H1 (cell line): ENCODE measurements around the gene MYH11. TPM values are rescaled to one million over a fixed set of nuclear protein-coding genes. Genes with fewer than 3 reads are reported as not detected.

Experiments
- CTCF ChIA-PET: fragments of 300-600 bp; sonication (Branson Sonifier 250); formaldehyde crosslinking; loops from one replicate; lab custom pipeline; 2021; ENCODE audit not compliant: partially characterized antibody; lab: Charles Lee
- POLR2A ChIA-PET: fragments of 300-600 bp; sonication (Branson Sonifier 250); formaldehyde crosslinking; loops from one replicate; lab custom pipeline; 2021; ENCODE audit warnings: inconsistent platforms; ENCODE audit not compliant: partially characterized antibody; lab: Charles Lee
- DNase-seq, 2 experiments: peaks; one replicate each; pipeline versions ENCODE4 v3.0.0 to v3.0.0-alpha.2; 2010 to 2022; ENCODE audit warnings: low spot score in 2 of 2, low read depth in 1 of 2, mixed read lengths in 1 of 2
- FAIRE-seq: peaks from 2 replicates; lab custom pipeline; 2011; peaks lifted over from hg19 to GRCh38; lab: Jason Lieb, UNC
- H2AFZ ChIP-seq: 2 replicates; pipeline ENCODE4 v1.8.1; 2012; ENCODE audit warnings: low read length, inconsistent platforms
- H2AK5ac ChIP-seq: 2 replicates; pipeline ENCODE4 v1.6.1; 2013; ENCODE audit warnings: low read depth, low read length
- H2BK120ac ChIP-seq: replicated peaks from 2 replicates; pipeline ENCODE3; 2013; ENCODE audit warnings: low read depth, low read length, inconsistent platforms
- H2BK12ac ChIP-seq: 2 replicates; pipeline ENCODE4 v1.6.1; 2013; ENCODE audit warnings: low read depth, low read length
- H2BK15ac ChIP-seq: 2 replicates; pipeline ENCODE4 v1.6.1; 2013; ENCODE audit warnings: low read length
- H2BK20ac ChIP-seq: 2 replicates; pipeline ENCODE4 v1.6.1; 2013; ENCODE audit warnings: low read length
- H2BK5ac ChIP-seq: 2 replicates; pipeline ENCODE4 v1.6.1; 2013; ENCODE audit warnings: low read depth, low read length
- H3K14ac ChIP-seq: 2 replicates; pipeline ENCODE4 v1.6.1; 2013; ENCODE audit warnings: inconsistent platforms; ENCODE audit not compliant: insufficient read length
- H3K18ac ChIP-seq: 2 replicates; pipeline ENCODE4 v1.6.1; 2013; ENCODE audit warnings: low read length; ENCODE audit errors: extremely low read depth
- H3K23ac ChIP-seq: 2 replicates; pipeline ENCODE4 v1.6.1; 2013; ENCODE audit warnings: inconsistent platforms; ENCODE audit not compliant: insufficient read length
- H3K23me2 ChIP-seq: 2 replicates; pipeline ENCODE4 v1.6.1; 2013; ENCODE audit warnings: low read depth, low read length
- H3K27ac ChIP-seq: 2 replicates; pipeline ENCODE4 v1.6.1; 2011; ENCODE audit warnings: low read depth, low read length, inconsistent platforms
- H3K27me3 ChIP-seq, 4 experiments: replicated peaks in 1 of 4; 1 replicate in 1 of 4; 2 replicates in 3 of 4; pipeline versions ENCODE4 v1.6.1 to v1.8.1; 2011 to 2013; ENCODE audit warnings: low read length in 3 of 4, mild to moderate bottlenecking in 3 of 4, inconsistent platforms in 2 of 4, mixed read lengths in 2 of 4, moderate library complexity in 1 of 4; ENCODE audit not compliant: control insufficient read depth in 3 of 4, insufficient read depth in 3 of 4; ENCODE audit errors: extremely low read depth in 1 of 4
- H3K36me3 ChIP-seq, 4 experiments: 2 replicates each; pipeline versions ENCODE4 v1.6.1 to v1.8.1; 2011 to 2013; ENCODE audit warnings: mild to moderate bottlenecking in 4 of 4, low read length in 3 of 4, moderate library complexity in 2 of 4, control low read depth in 1 of 4, inconsistent platforms in 1 of 4; ENCODE audit not compliant: insufficient read depth in 4 of 4, control insufficient read depth in 2 of 4
- H3K4ac ChIP-seq: replicated peaks from 2 replicates; pipeline ENCODE3; 2013; ENCODE audit warnings: low read length, low read depth, mixed read lengths, inconsistent platforms; ENCODE audit not compliant: insufficient read length
- H3K4me1 ChIP-seq, 4 experiments: replicated peaks in 1 of 4; 1 replicate in 1 of 4; 2 replicates in 3 of 4; pipeline versions ENCODE4 v1.6.1 to v1.8.1; 2011 to 2013; ENCODE audit warnings: low read length in 3 of 4, inconsistent platforms in 2 of 4, mixed read lengths in 1 of 4; ENCODE audit not compliant: insufficient read depth in 4 of 4, control insufficient read depth in 3 of 4
- H3K4me2 ChIP-seq, 2 experiments: 2 replicates each; pipeline versions ENCODE4 v1.6.1 to v1.8.1; 2011 to 2013; ENCODE audit warnings: low read depth in 2 of 2, low read length in 2 of 2, control low read depth in 1 of 2, inconsistent platforms in 1 of 2, mild to moderate bottlenecking in 1 of 2; ENCODE audit not compliant: insufficient read depth in 1 of 2
- H3K4me3 ChIP-seq, 4 experiments: fragments of 200-600, 300-600 bp in 1 of 4; sonication (generic), shearing (Covaris generic), sonication (Bioruptor Twin) in 1 of 4; 2 replicates each; pipeline versions ENCODE4 v1.5.1 to v1.8.1; 2011 to 2016; ENCODE audit warnings: low read length in 4 of 4, low read depth in 3 of 4, control low read depth in 2 of 4, inconsistent platforms in 2 of 4, mild to moderate bottlenecking in 2 of 4, mixed read lengths in 1 of 4, moderate library complexity in 1 of 4; ENCODE audit not compliant: insufficient read depth in 2 of 4; ENCODE audit errors: extremely low read depth in 1 of 4
- H3K56ac ChIP-seq: replicated peaks from 2 replicates; pipeline ENCODE3; 2013; ENCODE audit warnings: low read depth, mild to moderate bottlenecking, mixed read lengths, low read length, inconsistent platforms; ENCODE audit not compliant: insufficient read length
- H3K79me1 ChIP-seq: 2 replicates; pipeline ENCODE4 v1.6.1; 2013; ENCODE audit warnings: low read depth, low read length, control low read depth
- H3K79me2 ChIP-seq, 2 experiments: 2 replicates each; pipeline versions ENCODE4 v1.6.1 to v1.8.1; 2012 to 2013; ENCODE audit warnings: low read length in 2 of 2, mild to moderate bottlenecking in 2 of 2, inconsistent platforms in 1 of 2; ENCODE audit not compliant: insufficient read depth in 2 of 2, control insufficient read depth in 1 of 2
- H3K9ac ChIP-seq, 4 experiments: replicated peaks in 1 of 4; 1 replicate in 1 of 4; 2 replicates in 3 of 4; pipeline versions ENCODE4 v1.6.1 to v1.8.1; 2011 to 2013; ENCODE audit warnings: low read depth in 3 of 4, low read length in 3 of 4, control low read depth in 2 of 4, mild to moderate bottlenecking in 2 of 4, moderate library complexity in 2 of 4, inconsistent platforms in 1 of 4; ENCODE audit errors: extremely low read depth in 1 of 4
- H3K9me3 ChIP-seq, 2 experiments: 2 replicates each; pipeline versions ENCODE4 v1.6.1 to v1.8.1; 2012 to 2013; ENCODE audit warnings: mild to moderate bottlenecking in 2 of 2, moderate library complexity in 2 of 2, control low read depth in 1 of 2, inconsistent platforms in 1 of 2, low read depth in 1 of 2, low read length in 1 of 2, mixed read lengths in 1 of 2; ENCODE audit not compliant: insufficient read depth in 2 of 2
- H4K20me1 ChIP-seq, 2 experiments: replicated peaks in 1 of 2; 2 replicates each; pipeline versions ENCODE3 to v1.8.1; 2011 to 2013; ENCODE audit warnings: inconsistent platforms in 2 of 2, low read length in 2 of 2, mild to moderate bottlenecking in 1 of 2; ENCODE audit not compliant: insufficient read depth in 2 of 2, control insufficient read depth in 1 of 2
- H4K5ac ChIP-seq: 2 replicates; pipeline ENCODE4 v1.6.1; 2013; ENCODE audit warnings: low read length, low read depth, mixed read lengths, inconsistent platforms; ENCODE audit not compliant: insufficient read length
- H4K8ac ChIP-seq: 2 replicates; pipeline ENCODE4 v1.8.0; 2013; ENCODE audit warnings: mild to moderate bottlenecking, moderate library complexity, low read length, inconsistent platforms; ENCODE audit not compliant: insufficient read depth; ENCODE audit errors: extremely low read depth
- H4K91ac ChIP-seq: replicated peaks from 2 replicates; pipeline ENCODE3; 2013; ENCODE audit warnings: low read length, mixed read lengths, inconsistent platforms; ENCODE audit not compliant: insufficient read length
- ASH2L ChIP-seq: fragments of 200-600, 300-600 bp; sonication (generic); IDR thresholded peaks from one replicate; pipeline ENCODE4 v1.7.1; 2017; ENCODE audit warnings: low read length
- ATF2 ChIP-seq: IDR thresholded peaks from 2 replicates; pipeline ENCODE4 v1.6.1; 2012; ENCODE audit warnings: low read length, inconsistent platforms
- BRCA1 ChIP-seq: IDR thresholded peaks from 2 replicates; pipeline ENCODE4 v1.6.1; 2012; ENCODE audit warnings: low read depth, low read length, improper control_type of control experiment
- GABPA ChIP-seq: IDR thresholded peaks from 2 replicates; pipeline ENCODE4 v1.6.1; 2011; ENCODE audit warnings: mild to moderate bottlenecking, low read length, moderate library complexity, borderline replicate concordance; ENCODE audit not compliant: insufficient read depth
- HDAC6 ChIP-seq: IDR thresholded peaks from one replicate; pipeline ENCODE4 v1.7.1; 2012; ENCODE audit warnings: low read depth, mild to moderate bottlenecking, inconsistent platforms, low read length, moderate library complexity
- JUN ChIP-seq: IDR thresholded peaks from 2 replicates; pipeline ENCODE4 v1.6.1; 2011; ENCODE audit warnings: low read depth, mild to moderate bottlenecking, improper control_type of control experiment, low read length
- JUND ChIP-seq: IDR thresholded peaks from 2 replicates; pipeline ENCODE4 v1.6.1; 2011; ENCODE audit warnings: mild to moderate bottlenecking, improper control_type of control experiment, low read length
- KDM1A ChIP-seq: fragments of 200-600, 300-600 bp; sonication (generic); IDR thresholded peaks from 2 replicates; pipeline ENCODE4 v1.7.1; 2016; ENCODE audit warnings: mild to moderate bottlenecking, low read length, borderline replicate concordance
- KDM5A ChIP-seq: fragments of 200-600 bp; IDR thresholded peaks from 2 replicates; pipeline ENCODE4 v1.7.1; 2012; ENCODE audit warnings: mild to moderate bottlenecking, low read length, inconsistent platforms, mixed read lengths
- RBBP5 ChIP-seq: IDR thresholded peaks from 2 replicates; pipeline ENCODE4 v1.7.1; 2012; ENCODE audit warnings: low read depth, mild to moderate bottlenecking, inconsistent platforms, low read length, moderate library complexity, borderline replicate concordance
- SP4 ChIP-seq: IDR thresholded peaks from 2 replicates; pipeline ENCODE4 v1.6.1; 2012; ENCODE audit warnings: low read length, inconsistent platforms
- TAF1 ChIP-seq: IDR thresholded peaks from 2 replicates; pipeline ENCODE4 v1.6.1; 2011; ENCODE audit warnings: mild to moderate bottlenecking, low read depth, low read length
- TCF12 ChIP-seq: IDR thresholded peaks from 2 replicates; pipeline ENCODE4 v1.6.1; 2011; ENCODE audit warnings: low read depth, mild to moderate bottlenecking, low read length
- ZNF274 ChIP-seq: IDR thresholded peaks from 2 replicates; pipeline ENCODE4 v1.7.0; 2012; ENCODE audit warnings: low read length, borderline replicate concordance; ENCODE audit errors: extremely low read depth
- WGBS, 2 experiments: shearing (Covaris generic) in 1 of 2; methylation state at CpG; one replicate each; pipeline versions ENCODE4 v1.1.6 to v1.1.7; 2013 to 2015; ENCODE audit warnings: low lambda C conversion rate in 2 of 2, mixed read lengths in 2 of 2, inconsistent platforms in 1 of 2, low coverage in 1 of 2, missing lambda C conversion rate in 1 of 2; ENCODE audit not compliant: insufficient replicate concordance in 2 of 2, insufficient coverage in 1 of 2, insufficient read length in 1 of 2; ENCODE audit errors: extremely low coverage in 1 of 2, missing lambda C conversion rate in 1 of 2; 5-methylcytosine and 5-hydroxymethylcytosine counted together
- polyA plus RNA-seq, 7 experiments: library from polyadenylated mRNA; depleted of rRNA in 3 of 7; stranded (reverse) in 5 of 7; unstranded in 2 of 7; fragments of >200 nt in 5 of 7; fragments of 200-250 nt in 2 of 7; gene quantifications; 1 replicate in 5 of 7; 2 replicates in 1 of 7; 4 replicates in 1 of 7; pipeline versions ENCODE4 v1.2.1 to v1.2.3, GENCODE V29; 2011 to 2013; ENCODE audit warnings: missing spikeins in 2 of 7, mixed read lengths in 2 of 7
- total RNA-seq: library from RNA; stranded (reverse); fragmentation: NEBNext Ultra II Directional; extraction: Animal tissue kit (Norgen Biotek cat#: 25700); gene quantifications from 2 replicates; pipeline ENCODE4 v1.2.1, GENCODE V29; 2021

The MYH11 gene
- total and polyA plus RNA-seq, 2 of the 8 experiments (the other 6 are each of a cell fraction or from before 2014, with no cell fraction given): 0.11 to 0.78 TPM

DNA sequence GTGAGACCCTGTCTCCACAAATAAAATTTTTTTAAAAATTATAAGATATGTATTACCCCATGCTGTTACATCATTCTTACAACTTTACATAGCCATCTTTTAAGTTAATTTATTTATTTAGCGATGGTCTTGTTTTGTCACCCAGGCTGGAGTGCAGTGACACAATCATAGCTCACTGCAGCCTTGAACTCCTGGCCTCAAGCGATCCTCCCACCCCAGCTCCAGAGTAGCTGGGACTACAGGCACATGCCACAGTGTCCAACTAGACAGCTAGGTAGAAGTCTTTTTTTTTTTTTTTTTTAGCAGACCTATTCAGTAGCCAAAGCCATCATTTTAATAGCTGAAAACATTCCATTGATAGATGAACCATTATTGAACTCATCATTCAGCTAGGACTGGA is 114.1 kb downstream of the MYH11 start:
- Histone ChIP-seq H2BK5ac (no peak overlapping the region), H3K23me2 (no peaks in the 10 kb centered on the region), H3K18ac (no peak overlapping the region), H3K79me1 (no peaks in the 10 kb centered on the region), H4K20me1 (no peaks in the 10 kb centered on the region), H3K4me2 (no peak overlapping the region), H2BK120ac (no peak overlapping the region), H2BK12ac (no peak overlapping the region), H3K4me1 (no peaks in the 10 kb centered on the region; a peak in 1 of 7 replicates), H2AFZ (no peak overlapping the region), H4K91ac (no peak overlapping the region), H4K8ac (no peak overlapping the region), H2BK20ac (no peak overlapping the region), H3K36me3 (no peaks in the 10 kb centered on the region), H3K9ac (no peak overlapping the region), H3K27me3 (no peaks in the 10 kb centered on the region), H3K23ac (no peak overlapping the region), H3K56ac (no peak overlapping the region), H2BK15ac (no peak overlapping the region), H2AK5ac (no peak overlapping the region), H3K4me3 (no peak overlapping the region), H3K79me2 (no peaks in the 10 kb centered on the region), H3K9me3 (no peaks in the 10 kb centered on the region; a peak in 1 of 4 replicates), H4K5ac (no peak overlapping the region), H3K27ac (no peak overlapping the region), H3K14ac (no peak overlapping the region), H3K4ac (no peak overlapping the region)
- WGBS, 2 experiments: 90% methylated on average over 2 of the region's 2 CpGs; no CpG with 5 or more reads in 1 of the 2 experiments
- DNase-seq (no peak), FAIRE-seq (no peak)
- POLR2A ChIA-PET: no interaction called here
- CTCF ChIA-PET: interaction anchor here (0.6 to 1.0 kb wide), 6 partner anchors 12 to 143 kb away, joined by 3 to 7 read pairs (median 3); no protein-coding TSS in a partner anchor
- TF ChIP-seq GABPA (no peak), TAF1 (no peak), ASH2L (no peak), JUN (no peak), TCF12 (no peak), HDAC6 (no peak), JUND (no peak), SP4 (no peak), BRCA1 (no peak), KDM5A (no peak), KDM1A (no peak), ATF2 (no peak), ZNF274 (no peak), RBBP5 (no peak)
